B cell (primary cell): ENCODE data around the gene SRBD1.

ENCODE experiments used
- EZH2 ChIP-seq: IDR thresholded peaks from 2 replicates; pipeline ENCODE4 v1.6.1; 2012; ENCODE audit warnings: borderline replicate concordance, low read depth, mild to moderate bottlenecking, moderate library complexity, low read length; ENCODE audit not compliant: insufficient read depth, poor library complexity, severe bottlenecking
- TF ChIP-seq, protein P1 (sequence below): fragments of 200-600 bp; IDR thresholded peaks from one replicate; pipeline ENCODE4 v1.8.0; 2022; ENCODE audit warnings: antibody characterized with exemption, mild to moderate bottlenecking

DNA sequence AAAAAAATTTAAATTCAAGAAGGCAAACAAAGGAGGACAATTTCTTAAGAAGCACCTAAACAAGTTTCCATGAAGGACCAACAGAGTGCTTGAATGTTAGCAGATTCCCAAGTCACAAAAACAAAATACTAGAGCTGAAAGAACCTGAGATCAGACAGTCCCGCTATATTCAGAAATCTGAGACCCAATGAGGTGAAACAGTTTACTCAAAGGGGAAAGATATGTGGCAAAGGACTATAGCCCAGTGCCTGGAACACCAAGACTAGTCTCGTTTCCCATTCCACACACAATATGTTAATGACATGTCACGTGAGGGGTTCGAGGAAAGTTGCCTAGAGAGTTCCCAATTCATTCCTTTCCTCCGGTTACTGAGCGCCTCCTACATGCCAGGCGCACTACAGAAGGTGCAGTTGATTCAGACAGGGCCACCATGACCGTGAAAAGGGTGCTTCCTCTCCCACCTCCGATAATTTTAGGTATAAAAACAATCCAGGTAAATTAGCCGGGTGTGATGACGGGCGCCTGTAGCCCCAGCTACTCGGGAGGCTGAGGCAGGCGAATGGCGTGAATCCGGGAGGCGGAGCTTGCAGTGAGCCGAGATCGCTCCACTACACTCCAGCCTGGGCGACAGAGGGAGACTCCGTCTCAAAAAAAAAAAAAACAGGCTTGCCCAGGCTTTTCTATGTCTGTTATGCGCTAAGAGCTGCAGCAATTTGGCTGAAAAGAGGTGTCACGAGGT is 617 bp downstream of the SRBD1 start:
- TF ChIP-seq, protein P1, sequence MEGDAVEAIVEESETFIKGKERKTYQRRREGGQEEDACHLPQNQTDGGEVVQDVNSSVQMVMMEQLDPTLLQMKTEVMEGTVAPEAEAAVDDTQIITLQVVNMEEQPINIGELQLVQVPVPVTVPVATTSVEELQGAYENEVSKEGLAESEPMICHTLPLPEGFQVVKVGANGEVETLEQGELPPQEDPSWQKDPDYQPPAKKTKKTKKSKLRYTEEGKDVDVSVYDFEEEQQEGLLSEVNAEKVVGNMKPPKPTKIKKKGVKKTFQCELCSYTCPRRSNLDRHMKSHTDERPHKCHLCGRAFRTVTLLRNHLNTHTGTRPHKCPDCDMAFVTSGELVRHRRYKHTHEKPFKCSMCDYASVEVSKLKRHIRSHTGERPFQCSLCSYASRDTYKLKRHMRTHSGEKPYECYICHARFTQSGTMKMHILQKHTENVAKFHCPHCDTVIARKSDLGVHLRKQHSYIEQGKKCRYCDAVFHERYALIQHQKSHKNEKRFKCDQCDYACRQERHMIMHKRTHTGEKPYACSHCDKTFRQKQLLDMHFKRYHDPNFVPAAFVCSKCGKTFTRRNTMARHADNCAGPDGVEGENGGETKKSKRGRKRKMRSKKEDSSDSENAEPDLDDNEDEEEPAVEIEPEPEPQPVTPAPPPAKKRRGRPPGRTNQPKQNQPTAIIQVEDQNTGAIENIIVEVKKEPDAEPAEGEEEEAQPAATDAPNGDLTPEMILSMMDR = no peak
- TF ChIP-seq EZH2 = no peak
